GM19193 (cell line): ENCODE data around the gene KCNH1.

Source experiments
- POLR2A ChIP-seq: IDR thresholded peaks from 4 replicates; pipeline ENCODE4 v1.6.1; 2011; ENCODE audit not compliant: insufficient read depth, insufficient read length; ENCODE audit errors: extremely low read depth

KCNH1 gene

DNA sequence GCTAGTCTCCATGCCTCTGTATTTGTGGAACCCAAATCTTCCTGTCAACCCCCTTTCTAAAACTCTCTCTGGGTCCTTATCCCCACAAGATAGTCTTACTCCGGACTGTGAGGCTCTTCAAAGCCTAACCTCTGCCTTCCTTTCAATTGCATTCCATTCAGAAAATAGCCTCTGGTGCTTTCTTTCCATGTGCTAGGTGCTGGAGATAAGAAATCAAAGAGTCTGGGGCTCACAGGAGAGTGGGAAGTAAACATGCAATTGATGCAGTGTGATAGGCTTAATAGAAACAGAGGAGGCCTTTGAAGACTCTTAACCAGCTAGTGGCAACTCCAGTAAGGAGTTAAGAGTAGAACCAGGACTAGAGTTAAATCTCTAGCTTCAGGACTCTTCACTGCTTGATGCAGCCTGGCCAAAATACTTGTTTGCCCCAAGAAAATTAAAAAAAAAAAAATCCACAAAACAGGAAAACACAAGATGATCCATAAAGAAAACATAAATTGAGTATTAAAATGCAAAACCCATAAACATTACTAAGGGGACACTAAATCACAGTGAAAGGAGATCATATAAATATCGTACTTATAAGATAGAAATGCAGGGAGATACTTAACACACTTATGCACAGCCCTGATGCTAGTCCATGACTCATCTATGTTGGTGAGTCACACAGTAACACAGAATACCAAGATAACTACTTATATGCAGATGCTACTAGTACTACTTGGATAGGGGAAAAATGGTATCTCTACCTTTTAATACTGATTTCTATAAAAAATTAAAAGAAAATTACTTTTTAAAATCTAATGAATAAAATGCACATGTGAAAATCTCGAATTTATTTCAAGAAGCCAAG, 341.5 kb downstream of the KCNH1 start:
- no peak for TF ChIP-seq POLR2A

GRCh38 chr1:210790196-210790595, 343.8 kb downstream of the KCNH1 start:
- no peak for TF ChIP-seq POLR2A

- TF ChIP-seq POLR2A, result no peak
These were observed 346.1 kb downstream of the KCNH1 start for GRCh38 chr1:210787800-210788199.

GRCh38 chr1:210786546-210786945, 347.4 kb downstream of the KCNH1 start:
- no peak for TF ChIP-seq POLR2A

DNA sequence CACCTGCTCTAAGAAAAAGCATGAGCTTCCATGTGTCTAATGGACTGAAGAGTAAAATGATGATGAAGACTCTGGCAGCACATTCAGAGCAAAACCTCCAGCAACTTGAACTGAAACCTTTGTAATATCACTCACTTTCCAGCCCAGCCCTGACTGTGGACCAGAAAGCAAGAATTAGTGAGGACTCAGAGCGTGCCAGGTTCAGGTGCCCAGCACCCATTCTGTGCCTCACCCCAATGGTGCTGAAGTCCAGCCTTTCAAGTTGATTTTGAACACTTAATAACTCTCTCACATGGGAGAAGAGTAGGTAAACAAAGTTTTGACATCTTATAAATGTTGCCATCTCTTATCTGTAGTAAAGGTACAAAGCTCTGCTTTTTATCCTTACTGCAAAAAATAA, 350.0 kb downstream of the KCNH1 start:
- no peak for TF ChIP-seq POLR2A

DNA sequence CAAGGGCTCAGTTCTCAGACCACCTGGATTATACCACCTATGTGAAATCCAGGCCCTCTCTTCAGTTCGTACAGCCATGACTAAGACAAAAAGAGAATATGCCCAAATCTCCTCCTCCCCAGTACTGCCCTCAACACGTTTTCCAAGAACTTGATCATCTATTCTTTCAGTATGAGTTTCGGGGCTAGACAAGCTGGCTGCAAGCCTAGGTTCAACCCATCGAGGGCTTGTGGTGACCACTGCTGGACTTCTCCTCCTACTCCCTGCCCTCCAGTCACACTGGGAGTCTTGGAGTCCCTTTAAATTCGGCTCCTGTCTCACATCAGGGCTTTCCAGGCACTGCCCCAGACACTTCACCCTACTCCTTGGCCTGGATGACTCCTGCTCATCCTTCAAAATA, 352.3 kb downstream of the KCNH1 start:
- no peak for TF ChIP-seq POLR2A

GRCh38 chr1:210779269-210779668, 354.7 kb downstream of the KCNH1 start:
- no peak for TF ChIP-seq POLR2A

GRCh38 chr1:210777914-210778313, 356.0 kb downstream of the KCNH1 start:
- TF ChIP-seq POLR2A, result no peak

GRCh38 chr1:210776712-210777111, 357.2 kb downstream of the KCNH1 start:
- no peak for TF ChIP-seq POLR2A

GRCh38 chr1:210775289-210775688, 358.7 kb downstream of the KCNH1 start:
- TF ChIP-seq POLR2A, result no peak

DNA sequence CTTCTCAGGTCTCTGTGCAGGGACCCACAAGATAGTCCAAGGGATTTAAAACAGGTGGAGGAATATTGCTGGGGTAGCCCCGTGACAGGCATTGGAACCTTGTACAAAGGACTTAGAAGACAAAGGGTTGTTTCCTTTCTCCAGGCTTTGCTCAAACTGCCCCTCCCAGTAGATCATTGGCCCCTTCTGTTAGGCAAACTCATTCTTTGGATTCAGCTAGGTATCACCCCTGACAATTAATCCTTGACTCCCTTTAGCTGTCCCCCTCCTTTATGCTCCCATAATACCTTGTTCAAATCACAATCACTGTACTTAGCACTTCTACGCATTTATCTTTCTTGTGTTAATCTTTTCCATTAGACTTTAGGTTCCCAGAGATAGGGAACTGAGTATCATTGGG, 360.5 kb downstream of the KCNH1 start:
- TF ChIP-seq POLR2A, result no peak

- TF ChIP-seq POLR2A, result no peak
These were observed 362.8 kb downstream of the KCNH1 start for GRCh38 chr1:210771131-210771530.

DNA sequence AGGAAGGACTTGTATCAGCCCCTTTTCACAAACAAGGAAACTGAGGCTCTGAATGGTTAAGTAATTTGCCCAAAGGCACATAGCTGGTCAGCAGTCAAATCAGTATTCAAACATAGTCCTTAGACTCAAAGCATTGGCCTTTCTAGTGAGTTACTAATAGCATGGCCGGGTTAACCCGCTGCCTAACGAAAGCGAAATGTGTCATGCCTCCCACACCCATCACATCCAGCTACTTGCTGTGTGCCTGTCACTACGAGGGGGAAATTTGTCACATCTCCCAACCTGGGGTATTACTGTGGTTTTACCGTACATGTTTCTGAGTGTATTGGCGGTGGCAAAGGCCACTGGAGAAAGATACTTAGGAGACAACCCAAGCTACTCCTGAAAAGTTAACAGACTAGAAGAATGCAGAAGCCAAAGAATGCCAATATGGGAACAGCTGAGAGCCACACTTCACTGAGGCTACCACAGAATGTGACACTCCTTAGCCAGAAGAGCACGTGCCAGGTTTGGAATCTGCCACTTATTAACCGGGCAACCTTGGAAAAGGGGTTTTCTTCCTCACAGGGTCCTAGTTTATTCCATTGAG, 363.5 kb downstream of the KCNH1 start:
- TF ChIP-seq POLR2A, result no peak

DNA sequence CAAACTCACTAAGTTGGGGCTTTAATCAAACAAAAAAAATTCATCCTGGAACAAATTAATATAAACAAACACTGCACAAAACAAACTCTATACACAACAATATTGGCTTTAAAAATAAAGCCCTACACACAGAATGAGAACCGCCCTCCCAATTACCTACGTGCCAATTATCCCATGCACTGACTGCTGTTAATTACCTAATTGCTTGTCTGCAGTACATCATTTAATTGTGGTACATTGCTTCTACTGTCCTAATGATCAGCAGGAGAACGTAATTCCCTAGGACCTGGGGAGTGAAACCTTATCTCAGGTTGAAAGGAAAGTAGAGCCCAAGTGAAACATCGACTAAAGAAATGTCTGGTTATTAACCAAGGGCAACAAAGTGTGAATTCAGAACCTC, 364.5 kb downstream of the KCNH1 start:
- no peak for TF ChIP-seq POLR2A

DNA sequence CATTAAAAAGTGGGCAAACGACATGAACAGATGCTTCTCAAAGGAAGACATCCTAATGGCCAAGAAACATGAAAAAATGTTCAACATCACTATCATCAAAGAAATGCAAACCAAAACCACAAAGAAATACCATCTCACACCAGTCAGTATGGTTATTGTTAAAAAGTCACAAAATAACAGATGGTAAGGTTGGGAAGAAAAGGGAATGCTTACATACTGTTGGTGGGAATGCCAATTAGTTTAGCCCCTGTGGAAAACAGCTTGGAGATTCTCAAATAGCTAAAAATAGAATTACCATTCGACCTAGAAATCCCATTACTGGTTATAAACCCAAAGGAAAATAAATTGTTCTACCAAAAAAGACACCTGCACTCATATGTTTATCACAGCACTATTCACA, 369.4 kb downstream of the KCNH1 start:
- no peak for TF ChIP-seq POLR2A

GRCh38 chr1:210758761-210759160, 375.2 kb downstream of the KCNH1 start:
- no peak for TF ChIP-seq POLR2A
